Esophagus (tissue), 2 donors: ENCODE results near the gene MRGPRG. TPM values are rescaled to one million over a fixed set of nuclear protein-coding genes. Genes with fewer than 3 reads are reported as not detected.

Source experiments
- H3K27ac ChIP-seq, 2 donors: one replicate each; pipeline ENCODE4 v1.5.1; 2013; ENCODE audit warnings: low read depth in 2 of 2, mild to moderate bottlenecking in 2 of 2, inconsistent platforms in 1 of 2, low read length in 1 of 2, moderate library complexity in 1 of 2
- H3K27me3 ChIP-seq, 2 donors: one replicate each; pipeline ENCODE4 v1.6.1; 2013; ENCODE audit warnings: low read length in 2 of 2, control low read depth in 1 of 2, mild to moderate bottlenecking in 1 of 2; ENCODE audit not compliant: insufficient read depth in 2 of 2, control insufficient read depth in 1 of 2
- H3K36me3 ChIP-seq, 2 donors: one replicate each; pipeline ENCODE4 v1.6.1; 2013; ENCODE audit warnings: low read length in 1 of 2; ENCODE audit not compliant: control insufficient read depth in 2 of 2, insufficient read depth in 2 of 2
- H3K4me1 ChIP-seq, 2 donors: one replicate each; pipeline ENCODE4 v1.6.1; 2013; ENCODE audit warnings: low read length in 1 of 2; ENCODE audit not compliant: control insufficient read depth in 2 of 2, insufficient read depth in 2 of 2
- H3K4me3 ChIP-seq, 2 donors: one replicate each; pipeline ENCODE4 v1.5.1; 2013; ENCODE audit warnings: low read length in 2 of 2, mild to moderate bottlenecking in 2 of 2, low read depth in 1 of 2, moderate library complexity in 1 of 2
- H3K9me3 ChIP-seq, 2 donors: one replicate each; pipeline ENCODE4 v1.6.1; 2013; ENCODE audit warnings: mild to moderate bottlenecking in 2 of 2, low read depth in 1 of 2, low read length in 1 of 2, moderate library complexity in 1 of 2; ENCODE audit not compliant: control insufficient read depth in 2 of 2, insufficient read depth in 1 of 2
- WGBS, 2 donors: extraction: QIAGEN DNeasy Blood & Tissue Kit; methylation state at CpG; one replicate each; pipeline ENCODE4 v1.1.7; 2013; 5-methylcytosine and 5-hydroxymethylcytosine counted together
- polyA plus RNA-seq, 2 donors: library from polyadenylated mRNA; stranded (reverse); fragments of 200-250 nt; gene quantifications; one replicate each; pipeline ENCODE4 v1.2.3, GENCODE V29; 2013
- donor health status: healthy with polysubstance abuse.
- donor health status: Bipolar disorder and iron deficiency.

The MRGPRG gene
- polyA plus RNA-seq, 2 donors = not detected

- Histone ChIP-seq H3K4me3 (no peak overlapping the region), H3K9me3 (no peaks in the 10 kb centered on the region), H3K27ac (no peak overlapping the region), H3K27me3 (peaks cover 0 to 4% of the 10 kb centered on the region in 2 donors), H3K4me1 (no peaks in the 10 kb centered on the region), H3K36me3 (no peaks in the 10 kb centered on the region)
- 40 to 47% methylated on average over 21 of the region's 21 CpGs for WGBS, 2 donors
These were observed 2.2 kb upstream of the MRGPRG start for GRCh38 chr11:3220521-3221407.

DNA sequence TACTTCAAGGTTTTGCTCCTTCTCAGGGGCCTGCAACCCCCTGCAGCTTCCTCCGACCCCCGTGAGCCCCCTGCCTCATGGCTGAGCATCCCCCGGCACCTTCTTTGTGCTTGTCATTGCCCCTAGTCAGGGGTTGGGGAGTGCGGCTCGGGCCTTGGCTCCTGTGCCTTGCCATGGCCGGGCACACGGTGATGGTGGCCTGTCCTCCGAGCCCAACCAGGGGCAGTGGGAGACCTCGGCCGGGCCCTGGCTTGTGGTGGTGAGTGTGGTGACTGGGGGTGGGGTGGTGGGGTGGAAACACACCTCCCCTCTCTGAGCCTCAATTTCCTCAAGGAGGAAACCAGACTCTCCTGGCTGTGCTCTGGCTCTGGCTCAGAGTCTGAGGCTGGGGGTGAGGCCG, 1.5 kb upstream of the MRGPRG start:
- no peak overlapping the region for H3K4me3 ChIP-seq
- 59 to 64% methylated on average over 9 to 11 of the region's 11 CpGs for WGBS, 2 donors
- no peaks in the 10 kb centered on the region for H3K36me3 ChIP-seq
- H3K4me1 ChIP-seq = no peaks in the 10 kb centered on the region
- no peaks in the 10 kb centered on the region for H3K9me3 ChIP-seq
- H3K27me3 ChIP-seq = peaks cover 0 to 5% of the 10 kb centered on the region in 2 donors
- no peak overlapping the region for H3K27ac ChIP-seq

GRCh38 chr11:3219281-3219892, 774 bp upstream of the MRGPRG start:
- H3K9me3 ChIP-seq = no peaks in the 10 kb centered on the region
- H3K36me3 ChIP-seq = no peaks in the 10 kb centered on the region
- 61 to 64% methylated on average over 14 of the region's 14 CpGs for WGBS, 2 donors
- H3K27me3 ChIP-seq = peaks cover 0 to 6% of the 10 kb centered on the region in 2 donors
- H3K27ac ChIP-seq = no peak overlapping the region
- H3K4me1 ChIP-seq = no peaks in the 10 kb centered on the region
- no peak overlapping the region for H3K4me3 ChIP-seq

DNA sequence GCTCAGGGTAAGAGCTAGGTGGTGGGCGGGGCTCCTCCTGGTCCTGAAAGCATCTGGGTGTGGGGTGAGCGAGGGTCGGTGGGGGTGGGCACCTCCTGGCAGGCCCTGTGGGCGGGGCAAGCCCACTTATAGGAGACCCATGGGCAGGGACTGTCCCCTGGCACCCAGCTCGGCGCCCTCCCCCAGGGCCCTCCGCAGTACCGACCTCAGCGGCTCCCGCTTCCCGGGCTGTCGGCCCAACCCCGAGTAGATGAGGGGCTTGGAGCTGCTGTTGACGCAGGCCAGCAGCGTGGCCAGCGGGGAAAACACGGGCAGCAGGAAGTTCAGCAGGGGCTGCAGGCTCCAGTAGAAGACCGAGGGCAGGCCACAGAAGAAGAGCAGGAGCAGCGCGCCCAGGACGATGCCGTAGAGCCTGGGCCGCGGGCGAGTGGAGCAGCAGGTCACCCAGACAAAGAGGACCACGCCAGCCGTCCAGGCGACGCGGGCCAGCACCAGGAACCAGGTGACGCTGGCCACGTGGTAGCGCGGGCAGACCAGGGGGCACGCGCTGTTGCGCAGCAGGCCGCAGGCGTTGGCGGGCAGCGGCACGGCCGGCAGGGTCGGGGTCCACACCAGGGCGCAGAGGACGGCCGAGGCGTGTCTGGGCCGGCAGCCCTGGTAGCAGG, 663 bp downstream of the MRGPRG start:
- WGBS, 2 donors = 88% methylated on average over 48 to 49 of the region's 49 CpGs
- H3K36me3 ChIP-seq = no peaks in the 10 kb centered on the region
- peaks cover 0 to 7% of the 10 kb centered on the region in 2 donors for H3K27me3 ChIP-seq
- no peaks in the 10 kb centered on the region for H3K9me3 ChIP-seq
- H3K4me1 ChIP-seq = no peaks in the 10 kb centered on the region
- no peak overlapping the region for H3K4me3 ChIP-seq
- no peak overlapping the region for H3K27ac ChIP-seq

- peaks cover 0 to 3% of the 10 kb centered on the region in 2 donors for H3K9me3 ChIP-seq
- no peak overlapping the region for H3K27ac ChIP-seq
- peaks cover 0 to 7% of the 10 kb centered on the region in 2 donors for H3K27me3 ChIP-seq
- H3K4me1 ChIP-seq = no peaks in the 10 kb centered on the region
- WGBS, 2 donors = 60 to 67% methylated on average over 11 of the region's 11 CpGs
- no peak overlapping the region for H3K4me3 ChIP-seq
- H3K36me3 ChIP-seq = no peaks in the 10 kb centered on the region
These were observed 2.5 kb downstream of the MRGPRG start for GRCh38 chr11:3216027-3216525.

GRCh38 chr11:3215346-3216026, 3.1 kb downstream of the MRGPRG start:
- WGBS, 2 donors = 52 to 62% methylated on average over 17 of the region's 17 CpGs
- Histone ChIP-seq H3K4me3 (no peak overlapping the region), H3K9me3 (peaks cover 0 to 3% of the 10 kb centered on the region in 2 donors), H3K27ac (no peak overlapping the region), H3K4me1 (no peaks in the 10 kb centered on the region), H3K36me3 (no peaks in the 10 kb centered on the region), H3K27me3 (peaks cover 0 to 7% of the 10 kb centered on the region in 2 donors)

DNA sequence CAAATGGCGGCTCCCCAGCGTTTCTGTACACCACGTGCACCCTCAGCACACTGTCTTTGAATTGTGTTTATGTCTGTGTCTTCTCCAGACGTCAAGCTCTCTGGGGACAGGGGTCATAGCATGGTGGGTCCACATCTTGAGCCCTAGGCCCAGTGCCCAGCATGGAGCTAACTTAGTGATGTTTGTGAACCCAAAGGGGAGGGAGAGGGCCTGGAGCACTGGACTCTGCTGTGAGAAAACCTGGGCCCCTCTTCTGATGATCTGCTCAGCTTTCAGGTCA, 4.3 kb downstream of the MRGPRG start:
- no peaks in the 10 kb centered on the region for H3K36me3 ChIP-seq
- no peaks in the 10 kb centered on the region for H3K4me1 ChIP-seq
- H3K9me3 ChIP-seq = peaks cover 0 to 3% of the 10 kb centered on the region in 2 donors
- no peak overlapping the region for H3K27ac ChIP-seq
- H3K4me3 ChIP-seq = no peak overlapping the region
- WGBS, 2 donors = 77 to 80% methylated on average over 4 of the region's 4 CpGs
- peaks cover 0 to 7% of the 10 kb centered on the region in 2 donors for H3K27me3 ChIP-seq

DNA sequence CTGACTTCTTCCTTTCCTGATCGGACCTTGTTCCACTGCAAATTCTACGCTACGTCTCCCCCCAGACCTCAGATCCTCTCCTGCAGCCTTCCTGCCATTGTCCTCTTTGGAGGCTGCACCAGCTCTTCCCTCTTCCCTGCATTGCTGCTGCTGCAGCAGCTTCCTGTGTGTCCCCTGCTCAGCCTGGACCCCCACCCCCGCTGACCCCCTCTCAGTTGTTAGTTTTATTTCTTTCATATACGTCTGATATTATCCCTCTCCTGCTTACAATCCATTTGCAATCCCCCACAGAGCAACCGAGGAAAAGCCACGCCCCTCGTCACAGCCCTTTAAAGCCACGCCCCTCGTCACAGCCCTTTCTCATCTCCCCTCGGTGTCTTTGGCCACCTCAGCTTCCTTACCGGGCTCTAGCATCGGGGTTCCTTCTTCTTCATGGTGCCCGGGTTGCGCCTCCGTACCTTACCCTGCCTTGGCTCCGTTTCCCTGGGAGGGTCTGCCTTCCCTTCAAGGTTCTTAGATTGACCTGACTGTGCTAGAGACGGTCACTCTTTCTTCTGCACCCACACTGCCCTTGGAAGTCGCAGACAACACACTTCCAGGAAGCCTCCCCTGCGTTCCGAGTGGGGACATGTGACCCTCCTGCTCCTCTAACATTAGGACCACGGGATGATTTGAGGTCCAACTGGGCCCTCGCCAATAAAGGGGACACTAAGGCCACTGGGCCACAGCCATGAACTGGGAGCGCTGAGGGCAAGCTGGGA, 4.8 kb downstream of the MRGPRG start:
- Histone ChIP-seq H3K27me3 (peaks cover 0 to 7% of the 10 kb centered on the region in 2 donors), H3K27ac (no peak overlapping the region), H3K4me3 (no peak overlapping the region), H3K9me3 (peaks cover 0 to 3% of the 10 kb centered on the region in 2 donors), H3K4me1 (no peaks in the 10 kb centered on the region), H3K36me3 (no peaks in the 10 kb centered on the region)
- WGBS, 2 donors = 62 to 65% methylated on average over 24 of the region's 24 CpGs

GRCh38 chr11:3208272-3208671, 10.3 kb downstream of the MRGPRG start:
- Histone ChIP-seq H3K4me1 (no peaks in the 10 kb centered on the region), H3K36me3 (no peaks in the 10 kb centered on the region), H3K27me3 (no peaks in the 10 kb centered on the region), H3K27ac (no peak overlapping the region), H3K9me3 (peaks cover 0 to 6% of the 10 kb centered on the region in 2 donors), H3K4me3 (no peak overlapping the region)
- WGBS, 2 donors = 79 to 91% methylated on average over 6 of the region's 6 CpGs
